ENCODE measurements around the gene BTBD1.

Gene BTBD1

GRCh38 chr15:83030021-83030420 lies 37.0 kb downstream of the BTBD1 start:
- H3K27ac ChIP-seq (replicated peaks), result no peak overlapping the region
- H3K4me3 ChIP-seq (replicated peaks; ENCODE audit: insufficient read depth, low read length), result no peak overlapping the region
- no peak for DNase-seq (ENCODE audit: low read depth in 1 of 2, low spot score in 1 of 2)
- H3K27me3 ChIP-seq (ENCODE audit: insufficient read depth, poor library complexity, severe bottlenecking), result no peaks in the 10 kb centered on the region
- TF ChIP-seq POLR2AphosphoS5 (IDR thresholded peaks at IDR 0.05; ENCODE audit: low read depth) (no peak), REST (IDR thresholded peaks at IDR 0.05; ENCODE audit: insufficient replicate concordance, low read depth) (no peak), GABPA (IDR thresholded peaks at IDR 0.05; ENCODE audit: low read depth) (no peak), SPI1 (IDR thresholded peaks at IDR 0.05; ENCODE audit: borderline replicate concordance, low read depth) (no peak), CTCF (IDR thresholded peaks at IDR 0.05; ENCODE audit: insufficient read depth, low read length) (no peak)

- TF ChIP-seq SPI1 (IDR thresholded peaks at IDR 0.05; ENCODE audit: borderline replicate concordance, low read depth), result no peak
- TF ChIP-seq CTCF (IDR thresholded peaks at IDR 0.05; ENCODE audit: insufficient read depth, low read length), result no peak
- TF ChIP-seq GABPA (IDR thresholded peaks at IDR 0.05; ENCODE audit: low read depth), result no peak
- TF ChIP-seq REST (IDR thresholded peaks at IDR 0.05; ENCODE audit: insufficient replicate concordance, low read depth), result no peak
- no peak for TF ChIP-seq POLR2AphosphoS5 (IDR thresholded peaks at IDR 0.05; ENCODE audit: low read depth)
- Histone ChIP-seq H3K27ac (replicated peaks) (no peak overlapping the region), H3K27me3 (ENCODE audit: insufficient read depth, poor library complexity, severe bottlenecking) (no peaks in the 10 kb centered on the region), H3K4me3 (replicated peaks; ENCODE audit: insufficient read depth, low read length) (no peak overlapping the region)
- no peak for DNase-seq (ENCODE audit: low read depth in 1 of 2, low spot score in 1 of 2)
These were observed 48.6 kb downstream of the BTBD1 start for GRCh38 chr15:83018436-83018835.

- no peak overlapping the region for H3K27ac ChIP-seq (replicated peaks)
- TF ChIP-seq POLR2AphosphoS5 (IDR thresholded peaks at IDR 0.05; ENCODE audit: low read depth) (no peak), REST (IDR thresholded peaks at IDR 0.05; ENCODE audit: insufficient replicate concordance, low read depth) (no peak), GABPA (IDR thresholded peaks at IDR 0.05; ENCODE audit: low read depth) (no peak), CTCF (IDR thresholded peaks at IDR 0.05; ENCODE audit: insufficient read depth, low read length) (no peak), SPI1 (IDR thresholded peaks at IDR 0.05; ENCODE audit: borderline replicate concordance, low read depth) (no peak)
- H3K27me3 ChIP-seq (ENCODE audit: insufficient read depth, poor library complexity, severe bottlenecking), result no peaks in the 10 kb centered on the region
- H3K4me3 ChIP-seq (replicated peaks; ENCODE audit: insufficient read depth, low read length), result no peak overlapping the region
- DNase-seq (ENCODE audit: low read depth in 1 of 2, low spot score in 1 of 2), result no peak
These were observed 50.1 kb downstream of the BTBD1 start for GRCh38 chr15:83016906-83017305.

Data from HL-60 (cell line).